H9 (cell line): Measurements from ENCODE around the gene DAZAP2. TPM values are rescaled to one million over a fixed set of nuclear protein-coding genes. Genes with fewer than 3 reads are reported as not detected.

Source experiments
- DNase-seq: peaks from one replicate; pipeline ENCODE4 v3.0.0-alpha.2; 2017
- H2AFZ ChIP-seq: one replicate; pipeline ENCODE4 v1.6.1; 2013; ENCODE audit warnings: mild to moderate bottlenecking, low read length, control low read depth, moderate library complexity
- H2AK5ac ChIP-seq: 2 replicates; pipeline ENCODE4 v1.6.1; 2013; ENCODE audit warnings: low read length, control low read depth, mixed read lengths; ENCODE audit not compliant: insufficient read length
- H2BK120ac ChIP-seq: one replicate; pipeline ENCODE4 v1.6.1; 2013; ENCODE audit warnings: low read depth, mild to moderate bottlenecking, low read length, control low read depth, inconsistent platforms; ENCODE audit not compliant: poor library complexity, severe bottlenecking
- H2BK12ac ChIP-seq: 2 replicates; pipeline ENCODE4 v1.6.1; 2013; ENCODE audit warnings: low read length, control low read depth, mixed read lengths, low read depth; ENCODE audit not compliant: insufficient read length
- H2BK15ac ChIP-seq: 2 replicates; pipeline ENCODE4 v1.6.1; 2013; ENCODE audit warnings: low read depth, low read length, control low read depth
- H2BK20ac ChIP-seq: one replicate; pipeline ENCODE4 v1.6.1; 2013; ENCODE audit warnings: low read depth, mild to moderate bottlenecking, low read length, control low read depth, inconsistent platforms; ENCODE audit not compliant: poor library complexity, severe bottlenecking
- H2BK5ac ChIP-seq: 2 replicates; pipeline ENCODE4 v1.6.1; 2013; ENCODE audit warnings: low read length, control low read depth, mixed read lengths; ENCODE audit not compliant: insufficient read length
- H3K14ac ChIP-seq: 2 replicates; pipeline ENCODE4 v1.6.1; 2013; ENCODE audit warnings: low read length, control low read depth; ENCODE audit not compliant: insufficient read depth
- H3K18ac ChIP-seq: 2 replicates; pipeline ENCODE4 v1.6.1; 2013; ENCODE audit warnings: low read depth, mild to moderate bottlenecking, mixed read lengths, low read length, control low read depth; ENCODE audit not compliant: insufficient read length
- H3K23ac ChIP-seq: 2 replicates; pipeline ENCODE4 v1.6.1; 2013; ENCODE audit warnings: low read length, control low read depth, mixed read lengths, low read depth; ENCODE audit not compliant: insufficient read length
- H3K23me2 ChIP-seq: 2 replicates; pipeline ENCODE4 v1.6.1; 2013; ENCODE audit warnings: low read depth, mild to moderate bottlenecking, mixed read lengths, low read length, control low read depth; ENCODE audit not compliant: insufficient read length, poor library complexity, severe bottlenecking
- H3K27ac ChIP-seq: 2 replicates; pipeline ENCODE4 v1.5.1; 2013; ENCODE audit warnings: low read length, control low read depth, mixed read lengths, low read depth; ENCODE audit not compliant: insufficient read length
- H3K27me3 ChIP-seq: 2 replicates; pipeline ENCODE4 v1.6.1; 2013; ENCODE audit warnings: low read length, control low read depth, inconsistent platforms; ENCODE audit not compliant: insufficient read depth
- H3K4ac ChIP-seq: 2 replicates; pipeline ENCODE4 v1.6.1; 2013; ENCODE audit warnings: low read depth, mild to moderate bottlenecking, control low read depth, inconsistent platforms, low read length, moderate library complexity
- H3K4me1 ChIP-seq: 2 replicates; pipeline ENCODE4 v1.6.1; 2013; ENCODE audit warnings: low read length, control low read depth, inconsistent platforms; ENCODE audit not compliant: insufficient read depth
- H3K4me2 ChIP-seq: 2 replicates; pipeline ENCODE4 v1.6.1; 2013; ENCODE audit warnings: low read length, control low read depth, mixed read lengths; ENCODE audit not compliant: insufficient read length, insufficient read depth
- H3K56ac ChIP-seq: 2 replicates; pipeline ENCODE4 v1.6.1; 2013; ENCODE audit warnings: low read depth, mild to moderate bottlenecking, mixed read lengths, low read length, control low read depth; ENCODE audit not compliant: insufficient read length
- H3K79me1 ChIP-seq: 2 replicates; pipeline ENCODE4 v1.6.1; 2013; ENCODE audit warnings: low read depth, mild to moderate bottlenecking, moderate library complexity, low read length, control low read depth, inconsistent platforms; ENCODE audit not compliant: insufficient read depth, poor library complexity, severe bottlenecking
- H3K79me2 ChIP-seq: 2 replicates; pipeline ENCODE4 v1.6.1; 2013; ENCODE audit warnings: low read length, control low read depth, inconsistent platforms; ENCODE audit not compliant: insufficient read depth
- H3K9ac ChIP-seq: 2 replicates; pipeline ENCODE4 v1.6.1; 2013; ENCODE audit warnings: low read length, control low read depth, mixed read lengths; ENCODE audit not compliant: insufficient read length; ENCODE audit errors: extremely low read depth
- H3K9me3 ChIP-seq: one replicate; pipeline ENCODE4 v1.6.1; 2013; ENCODE audit warnings: low read depth, low read length, inconsistent platforms; ENCODE audit not compliant: control insufficient read depth
- H3T11ph ChIP-seq: one replicate; pipeline ENCODE4 v1.6.1; 2013; ENCODE audit warnings: mild to moderate bottlenecking, low read length, control low read depth, inconsistent platforms
- H4K20me1 ChIP-seq: one replicate; pipeline ENCODE4 v1.6.1; 2013; ENCODE audit not compliant: control insufficient read depth, insufficient read length, insufficient read depth
- H4K5ac ChIP-seq: 2 replicates; pipeline ENCODE4 v1.6.1; 2013; ENCODE audit warnings: low read depth, mild to moderate bottlenecking, mixed read lengths, low read length, control low read depth; ENCODE audit not compliant: insufficient read length
- H4K8ac ChIP-seq: replicated peaks from 2 replicates; pipeline ENCODE4 v1.6.1; 2013; ENCODE audit warnings: low read length, control low read depth, mixed read lengths, low read depth; ENCODE audit not compliant: insufficient read length
- H4K91ac ChIP-seq: 2 replicates; pipeline ENCODE4 v1.6.1; 2013; ENCODE audit warnings: low read depth, mild to moderate bottlenecking, moderate library complexity, mixed read lengths, low read length, control low read depth; ENCODE audit not compliant: insufficient read length
- H3K27ac Mint-ChIP-seq, 3 experiments: 2 replicates in 2 of 3; 3 replicates in 1 of 3; pipeline ENCODE4 v1.8.0; 2020 to 2021; ENCODE audit warnings: mixed read lengths in 3 of 3, mild to moderate bottlenecking in 1 of 3, moderate library complexity in 1 of 3
- H3K27me3 Mint-ChIP-seq: 2 replicates; pipeline ENCODE4 v1.8.0; 2021; ENCODE audit warnings: low read depth, mild to moderate bottlenecking, moderate library complexity, mixed read lengths
- H3K36me3 Mint-ChIP-seq, 3 experiments: 2 replicates in 2 of 3; 3 replicates in 1 of 3; pipeline ENCODE4 v1.8.0; 2020 to 2021; ENCODE audit warnings: low read depth in 3 of 3, mixed read lengths in 3 of 3; ENCODE audit not compliant: insufficient read depth in 1 of 3
- H3K4me1 Mint-ChIP-seq, 2 experiments: 2 replicates each; pipeline ENCODE4 v1.8.0; 2020; ENCODE audit warnings: mixed read lengths in 2 of 2
- H3K4me3 Mint-ChIP-seq, 2 experiments: 2 replicates in 1 of 2; 3 replicates in 1 of 2; pipeline ENCODE4 v1.8.0; 2020 to 2021; ENCODE audit warnings: mild to moderate bottlenecking in 2 of 2, mixed read lengths in 2 of 2, moderate library complexity in 1 of 2
- H3K9me3 Mint-ChIP-seq, 2 experiments: 2 replicates in 1 of 2; 3 replicates in 1 of 2; pipeline ENCODE4 v1.8.0; 2020; ENCODE audit warnings: mild to moderate bottlenecking in 2 of 2, mixed read lengths in 2 of 2, moderate library complexity in 1 of 2
- WGBS: extraction: QIAGEN DNeasy Blood & Tissue Kit; methylation state at CpG from one replicate; pipeline ENCODE4 v1.1.7; 2013; ENCODE audit warnings: missing lambda C conversion rate, low lambda C conversion rate, mixed read lengths; ENCODE audit not compliant: insufficient read length; ENCODE audit errors: extremely low coverage; 5-methylcytosine and 5-hydroxymethylcytosine counted together
- total RNA-seq: library from RNA; stranded (reverse); gene quantifications from 2 replicates; pipeline ENCODE4 v1.2.1, GENCODE V29; 2021
- TF ChIP-seq, protein P1 (sequence below): fragments of 200-600 bp; sonication (generic); conservative IDR thresholded peaks from 3 replicates; pipeline ENCODE4 v1.8.0; 2021; ENCODE audit warnings: antibody characterized with exemption, mild to moderate bottlenecking

DAZAP2 gene
- total RNA-seq, 1 experiment from 2014 or later: 23.6 TPM

- no peak overlapping the region for H3K23ac ChIP-seq
- H2BK15ac ChIP-seq: no peak overlapping the region
- TF ChIP-seq, protein P1, sequence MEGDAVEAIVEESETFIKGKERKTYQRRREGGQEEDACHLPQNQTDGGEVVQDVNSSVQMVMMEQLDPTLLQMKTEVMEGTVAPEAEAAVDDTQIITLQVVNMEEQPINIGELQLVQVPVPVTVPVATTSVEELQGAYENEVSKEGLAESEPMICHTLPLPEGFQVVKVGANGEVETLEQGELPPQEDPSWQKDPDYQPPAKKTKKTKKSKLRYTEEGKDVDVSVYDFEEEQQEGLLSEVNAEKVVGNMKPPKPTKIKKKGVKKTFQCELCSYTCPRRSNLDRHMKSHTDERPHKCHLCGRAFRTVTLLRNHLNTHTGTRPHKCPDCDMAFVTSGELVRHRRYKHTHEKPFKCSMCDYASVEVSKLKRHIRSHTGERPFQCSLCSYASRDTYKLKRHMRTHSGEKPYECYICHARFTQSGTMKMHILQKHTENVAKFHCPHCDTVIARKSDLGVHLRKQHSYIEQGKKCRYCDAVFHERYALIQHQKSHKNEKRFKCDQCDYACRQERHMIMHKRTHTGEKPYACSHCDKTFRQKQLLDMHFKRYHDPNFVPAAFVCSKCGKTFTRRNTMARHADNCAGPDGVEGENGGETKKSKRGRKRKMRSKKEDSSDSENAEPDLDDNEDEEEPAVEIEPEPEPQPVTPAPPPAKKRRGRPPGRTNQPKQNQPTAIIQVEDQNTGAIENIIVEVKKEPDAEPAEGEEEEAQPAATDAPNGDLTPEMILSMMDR: no peak
- H3K23me2 ChIP-seq: peaks cover 15% of the 10 kb centered on the region
- H3K36me3 Mint-ChIP-seq: peaks cover 0 to 7% (median 5%) of the 10 kb centered on the region in 3 experiments; a peak in 5 of 7 replicates
- peak overlapping the region; percentile 9 for H2BK12ac ChIP-seq
- no peak overlapping the region for H2AK5ac ChIP-seq
- no peaks in the 10 kb centered on the region for H3K9me3 ChIP-seq
- H3K4me1 Mint-ChIP-seq: peaks cover 18% of the 10 kb centered on the region in 2 experiments
- no peaks in the 10 kb centered on the region for H3K27me3 ChIP-seq
- no peaks in the 10 kb centered on the region for H4K20me1 ChIP-seq
- no peak overlapping the region for H2BK20ac ChIP-seq
- H3K18ac ChIP-seq: peak overlapping the region; percentile 22
- WGBS: no CpG with 5 or more reads among the region's 10 CpGs
- H2AFZ ChIP-seq: no peak overlapping the region
- no peaks in the 10 kb centered on the region for H3K79me1 ChIP-seq
- peak overlapping the region; percentile 89 to 94 (median 90) for H3K27ac Mint-ChIP-seq
- DNase-seq: peak; percentile 64
- H3K4ac ChIP-seq: no peak overlapping the region
- H4K8ac ChIP-seq: no peak overlapping the region
- peak overlapping the region; percentile 81 for H3K4me2 ChIP-seq
- no peak overlapping the region for H3K56ac ChIP-seq
- no peak overlapping the region for H4K91ac ChIP-seq
- no peak overlapping the region for H4K5ac ChIP-seq
- H3K9me3 Mint-ChIP-seq: no peaks in the 10 kb centered on the region
- no peaks in the 10 kb centered on the region for H3K79me2 ChIP-seq
- H3K27me3 Mint-ChIP-seq: no peaks in the 10 kb centered on the region
- H3K14ac ChIP-seq: peak overlapping the region; percentile 87; the same call in 1 of the 2 replicates
- H2BK5ac ChIP-seq: no peak overlapping the region
- H3K4me3 Mint-ChIP-seq: peak overlapping the region; percentile 73 to 78
- no peak overlapping the region for H3T11ph ChIP-seq
- peak overlapping the region; percentile 50 for H3K9ac ChIP-seq
- no peak overlapping the region for H2BK120ac ChIP-seq
- H3K4me1 ChIP-seq: no peaks in the 10 kb centered on the region; the same call in 1 of the 2 replicates
- H3K27ac ChIP-seq: peak overlapping the region; percentile 7
Observed at GRCh38 chr12:51218607-51219161, 19.9 kb upstream of the DAZAP2 start.
